ENCODE results near the gene AKAP8L. TPM values are rescaled to one million over a fixed set of nuclear protein-coding genes. Genes with fewer than 3 reads are reported as not detected.
"Not testable (repeated sequence)": the region's sequence is repeated elsewhere in the genome, so short reads cannot be mapped to it uniquely, and the experiment has no call there.

The AKAP8L gene
- polyA plus RNA-seq, 2 donors: 37.9 to 75.5 TPM

- Histone ChIP-seq H3K36me3 (ENCODE audit: control insufficient read depth in 2 of 2, insufficient read depth in 2 of 2, low read length in 1 of 2) (peaks cover 18 to 62% of the 10 kb centered on the region in 2 donors), H3K4me3 (ENCODE audit: low read depth in 1 of 2, low read length in 2 of 2) (no peak overlapping the region), H3K27me3 (ENCODE audit: control insufficient read depth in 1 of 2, insufficient read depth in 2 of 2, low read length in 2 of 2) (no peaks in the 10 kb centered on the region), H3K4me1 (ENCODE audit: control insufficient read depth in 2 of 2, insufficient read depth in 2 of 2, low read length in 1 of 2) (no peaks in the 10 kb centered on the region), H3K9me3 (ENCODE audit: control insufficient read depth in 2 of 2, insufficient read depth in 1 of 2, low read depth in 1 of 2, low read length in 1 of 2) (no peaks in the 10 kb centered on the region), H3K27ac (ENCODE audit: low read depth in 2 of 2, low read length in 1 of 2) (no peak overlapping the region)
- 94% methylated on average over 35 of the region's 35 CpGs for WGBS, 2 donors
These were observed 49.8 kb downstream of the AKAP8L start for GRCh38 chr19:15368798-15369593.

DNA sequence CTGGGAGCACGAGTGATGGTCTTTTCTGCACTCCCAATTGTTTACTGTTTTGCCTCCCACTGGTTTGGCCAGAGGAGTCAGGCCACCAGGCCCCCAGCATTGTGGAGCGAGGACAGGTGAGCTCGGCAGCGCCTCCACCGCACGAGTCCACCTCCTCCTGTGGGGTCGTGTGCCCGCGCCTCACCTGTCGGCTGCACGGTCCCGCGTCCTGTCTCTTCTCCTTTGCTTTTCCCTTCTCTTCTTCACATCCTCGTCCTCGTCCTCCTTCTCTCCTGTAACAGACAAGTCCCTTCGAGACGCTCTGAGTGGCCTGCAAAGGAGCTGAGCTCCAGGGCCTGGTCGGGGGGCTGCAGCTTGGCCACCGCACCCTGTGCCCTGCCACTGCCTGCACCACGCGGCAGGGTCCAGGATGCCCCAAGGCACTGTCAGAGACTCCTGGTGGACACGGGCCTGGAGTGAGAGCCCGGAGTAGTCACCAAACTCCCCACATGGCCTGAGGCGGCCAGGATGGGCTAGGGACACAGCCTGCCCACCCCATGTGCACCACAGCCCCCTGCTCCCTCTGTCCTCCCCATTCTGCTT lies 50.6 kb downstream of the AKAP8L start:
- no peak overlapping the region for H3K27ac ChIP-seq (ENCODE audit: low read depth in 2 of 2, low read length in 1 of 2)
- H3K4me3 ChIP-seq (ENCODE audit: low read depth in 1 of 2, low read length in 2 of 2): no peak overlapping the region
- H3K27me3 ChIP-seq (ENCODE audit: control insufficient read depth in 1 of 2, insufficient read depth in 2 of 2, low read length in 2 of 2): no peaks in the 10 kb centered on the region
- H3K9me3 ChIP-seq (ENCODE audit: control insufficient read depth in 2 of 2, insufficient read depth in 1 of 2, low read depth in 1 of 2, low read length in 1 of 2): no peaks in the 10 kb centered on the region
- H3K4me1 ChIP-seq (ENCODE audit: control insufficient read depth in 2 of 2, insufficient read depth in 2 of 2, low read length in 1 of 2): no peaks in the 10 kb centered on the region
- 95 to 99% methylated on average over 24 of the region's 24 CpGs for WGBS, 2 donors
- peaks cover 11 to 57% of the 10 kb centered on the region in 2 donors for H3K36me3 ChIP-seq (ENCODE audit: control insufficient read depth in 2 of 2, insufficient read depth in 2 of 2, low read length in 1 of 2)

GRCh38 chr19:15367439-15367838 lies 51.3 kb downstream of the AKAP8L start:
- Histone ChIP-seq H3K9me3 (ENCODE audit: control insufficient read depth in 2 of 2, insufficient read depth in 1 of 2, low read depth in 1 of 2, low read length in 1 of 2) (no peaks in the 10 kb centered on the region), H3K27me3 (ENCODE audit: control insufficient read depth in 1 of 2, insufficient read depth in 2 of 2, low read length in 2 of 2) (no peaks in the 10 kb centered on the region), H3K4me3 (ENCODE audit: low read depth in 1 of 2, low read length in 2 of 2) (no peak overlapping the region), H3K27ac (ENCODE audit: low read depth in 2 of 2, low read length in 1 of 2) (no peak overlapping the region), H3K36me3 (ENCODE audit: control insufficient read depth in 2 of 2, insufficient read depth in 2 of 2, low read length in 1 of 2) (peaks cover 9 to 52% of the 10 kb centered on the region in 2 donors), H3K4me1 (ENCODE audit: control insufficient read depth in 2 of 2, insufficient read depth in 2 of 2, low read length in 1 of 2) (no peaks in the 10 kb centered on the region)
- 89 to 95% methylated on average over 3 of the region's 3 CpGs for WGBS, 2 donors

GRCh38 chr19:15365264-15365663 lies 53.5 kb downstream of the AKAP8L start:
- no peaks in the 10 kb centered on the region for H3K4me1 ChIP-seq (ENCODE audit: control insufficient read depth in 2 of 2, insufficient read depth in 2 of 2, low read length in 1 of 2)
- peaks cover 16 to 53% of the 10 kb centered on the region in 2 donors for H3K36me3 ChIP-seq (ENCODE audit: control insufficient read depth in 2 of 2, insufficient read depth in 2 of 2, low read length in 1 of 2)
- H3K9me3 ChIP-seq (ENCODE audit: control insufficient read depth in 2 of 2, insufficient read depth in 1 of 2, low read depth in 1 of 2, low read length in 1 of 2): no peaks in the 10 kb centered on the region
- WGBS, 2 donors: 92 to 94% methylated on average over 6 of the region's 6 CpGs
- H3K4me3 ChIP-seq (ENCODE audit: low read depth in 1 of 2, low read length in 2 of 2): no peak overlapping the region
- no peaks in the 10 kb centered on the region for H3K27me3 ChIP-seq (ENCODE audit: control insufficient read depth in 1 of 2, insufficient read depth in 2 of 2, low read length in 2 of 2)
- no peak overlapping the region for H3K27ac ChIP-seq (ENCODE audit: low read depth in 2 of 2, low read length in 1 of 2)

DNA sequence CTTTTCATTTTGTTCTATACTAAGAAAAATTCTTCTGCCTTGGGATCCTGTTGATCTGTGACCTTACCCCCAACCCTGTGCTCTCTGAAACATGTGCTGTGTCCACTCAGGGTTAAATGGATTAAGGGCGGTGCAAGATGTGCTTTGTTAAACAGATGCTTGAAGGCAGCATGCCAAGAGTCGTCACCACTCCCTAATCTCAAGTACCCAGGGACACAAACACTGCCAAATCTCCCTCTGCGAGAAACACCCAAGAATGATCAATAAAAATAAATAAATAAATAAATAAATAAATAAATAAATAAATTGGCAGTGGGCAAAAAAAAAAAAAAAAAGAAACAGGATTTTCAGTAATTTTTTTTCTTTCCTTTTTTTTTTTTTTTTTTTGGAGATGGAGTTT lies 55.0 kb downstream of the AKAP8L start:
- not testable (repeated sequence) for H3K27me3 ChIP-seq (ENCODE audit: control insufficient read depth in 1 of 2, insufficient read depth in 2 of 2, low read length in 2 of 2); H3K4me3 ChIP-seq (ENCODE audit: low read depth in 1 of 2, low read length in 2 of 2); H3K27ac ChIP-seq (ENCODE audit: low read depth in 2 of 2, low read length in 1 of 2); H3K9me3 ChIP-seq (ENCODE audit: control insufficient read depth in 2 of 2, insufficient read depth in 1 of 2, low read depth in 1 of 2, low read length in 1 of 2); H3K4me1 ChIP-seq (ENCODE audit: control insufficient read depth in 2 of 2, insufficient read depth in 2 of 2, low read length in 1 of 2)
- WGBS, 2 donors: 55 to 59% methylated on average over 3 of the region's 3 CpGs
- peaks cover 17 to 40% of the 10 kb centered on the region in 2 donors for H3K36me3 ChIP-seq (ENCODE audit: control insufficient read depth in 2 of 2, insufficient read depth in 2 of 2, low read length in 1 of 2)

DNA sequence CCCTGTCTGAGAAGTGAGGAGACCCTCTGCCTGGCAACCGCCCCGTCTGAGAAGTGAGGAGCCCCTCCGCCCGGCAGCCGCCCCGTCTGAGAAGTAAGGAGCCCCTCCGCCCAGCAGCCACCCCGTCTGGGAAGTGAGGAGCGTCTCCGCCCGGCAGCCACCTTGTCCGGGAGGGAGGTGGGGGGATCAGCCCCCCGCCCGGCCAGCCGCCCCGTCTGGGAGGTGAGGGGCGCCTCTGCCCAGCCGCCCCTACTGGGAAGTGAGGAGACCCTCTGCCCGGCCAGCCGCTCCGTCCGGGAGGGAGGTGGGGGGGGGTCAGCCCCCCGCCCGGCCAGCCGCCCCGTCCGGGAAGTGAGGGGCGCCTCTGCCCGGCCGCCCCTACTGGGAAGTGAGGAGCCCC lies 55.7 kb downstream of the AKAP8L start:
- H3K27ac ChIP-seq (ENCODE audit: low read depth in 2 of 2, low read length in 1 of 2); H3K27me3 ChIP-seq (ENCODE audit: control insufficient read depth in 1 of 2, insufficient read depth in 2 of 2, low read length in 2 of 2); H3K4me1 ChIP-seq (ENCODE audit: control insufficient read depth in 2 of 2, insufficient read depth in 2 of 2, low read length in 1 of 2); H3K9me3 ChIP-seq (ENCODE audit: control insufficient read depth in 2 of 2, insufficient read depth in 1 of 2, low read depth in 1 of 2, low read length in 1 of 2); H3K4me3 ChIP-seq (ENCODE audit: low read depth in 1 of 2, low read length in 2 of 2): not testable (repeated sequence)
- WGBS, 2 donors: 94 to 95% methylated on average over 11 to 30 of the region's 30 CpGs
- H3K36me3 ChIP-seq (ENCODE audit: control insufficient read depth in 2 of 2, insufficient read depth in 2 of 2, low read length in 1 of 2): peaks cover 21 to 39% of the 10 kb centered on the region in 2 donors

GRCh38 chr19:15360015-15360414 lies 58.8 kb downstream of the AKAP8L start:
- not testable (repeated sequence) for H3K9me3 ChIP-seq (ENCODE audit: control insufficient read depth in 2 of 2, insufficient read depth in 1 of 2, low read depth in 1 of 2, low read length in 1 of 2); H3K4me1 ChIP-seq (ENCODE audit: control insufficient read depth in 2 of 2, insufficient read depth in 2 of 2, low read length in 1 of 2); H3K27ac ChIP-seq (ENCODE audit: low read depth in 2 of 2, low read length in 1 of 2); H3K4me3 ChIP-seq (ENCODE audit: low read depth in 1 of 2, low read length in 2 of 2); H3K27me3 ChIP-seq (ENCODE audit: control insufficient read depth in 1 of 2, insufficient read depth in 2 of 2, low read length in 2 of 2)
- 69 to 73% methylated on average over 4 of the region's 4 CpGs for WGBS, 2 donors
- H3K36me3 ChIP-seq (ENCODE audit: control insufficient read depth in 2 of 2, insufficient read depth in 2 of 2, low read length in 1 of 2): peaks cover 20 to 34% of the 10 kb centered on the region in 2 donors

DNA sequence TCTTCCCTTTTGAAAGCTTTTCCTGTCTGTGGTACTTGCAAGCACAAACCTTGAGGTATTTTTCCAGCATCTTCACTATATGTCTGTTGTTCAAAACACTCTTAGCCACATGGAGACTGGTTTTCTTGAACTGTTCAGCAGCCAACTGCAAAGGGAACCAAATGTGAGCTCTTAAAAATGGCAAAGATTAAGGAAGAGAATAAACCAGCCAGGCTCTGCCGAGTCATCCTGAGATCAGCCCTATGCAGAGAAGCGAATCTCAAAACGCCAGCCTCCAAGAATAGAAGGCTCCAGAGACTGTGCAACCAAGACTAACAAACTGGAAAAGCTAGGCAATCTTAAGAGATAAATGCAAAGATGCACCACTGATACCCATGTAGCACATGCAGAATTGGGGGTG lies 59.9 kb downstream of the AKAP8L start:
- Histone ChIP-seq H3K36me3 (ENCODE audit: control insufficient read depth in 2 of 2, insufficient read depth in 2 of 2, low read length in 1 of 2) (peaks cover 24 to 40% of the 10 kb centered on the region in 2 donors), H3K4me3 (ENCODE audit: low read depth in 1 of 2, low read length in 2 of 2) (no peak overlapping the region), H3K4me1 (ENCODE audit: control insufficient read depth in 2 of 2, insufficient read depth in 2 of 2, low read length in 1 of 2) (no peaks in the 10 kb centered on the region), H3K9me3 (ENCODE audit: control insufficient read depth in 2 of 2, insufficient read depth in 1 of 2, low read depth in 1 of 2, low read length in 1 of 2) (no peaks in the 10 kb centered on the region), H3K27ac (ENCODE audit: low read depth in 2 of 2, low read length in 1 of 2) (no peak overlapping the region), H3K27me3 (ENCODE audit: control insufficient read depth in 1 of 2, insufficient read depth in 2 of 2, low read length in 2 of 2) (no peaks in the 10 kb centered on the region)
- WGBS, 2 donors: 80 to 84% methylated on average over 3 of the region's 3 CpGs

GRCh38 chr19:15357906-15358305 lies 60.9 kb downstream of the AKAP8L start:
- Histone ChIP-seq H3K27ac (ENCODE audit: low read depth in 2 of 2, low read length in 1 of 2) (no peak overlapping the region), H3K27me3 (ENCODE audit: control insufficient read depth in 1 of 2, insufficient read depth in 2 of 2, low read length in 2 of 2) (no peaks in the 10 kb centered on the region), H3K36me3 (ENCODE audit: control insufficient read depth in 2 of 2, insufficient read depth in 2 of 2, low read length in 1 of 2) (peaks cover 24 to 40% of the 10 kb centered on the region in 2 donors), H3K4me1 (ENCODE audit: control insufficient read depth in 2 of 2, insufficient read depth in 2 of 2, low read length in 1 of 2) (no peaks in the 10 kb centered on the region), H3K9me3 (ENCODE audit: control insufficient read depth in 2 of 2, insufficient read depth in 1 of 2, low read depth in 1 of 2, low read length in 1 of 2) (no peaks in the 10 kb centered on the region), H3K4me3 (ENCODE audit: low read depth in 1 of 2, low read length in 2 of 2) (no peak overlapping the region)
- WGBS, 2 donors: 97% methylated on average over 4 of the region's 4 CpGs
